ENCODE data around the gene INTS15.
"Not testable (repeated sequence)": the region's sequence is repeated elsewhere in the genome, so short reads cannot be mapped to it uniquely, and the experiment has no call there.

INTS15 gene

DNA sequence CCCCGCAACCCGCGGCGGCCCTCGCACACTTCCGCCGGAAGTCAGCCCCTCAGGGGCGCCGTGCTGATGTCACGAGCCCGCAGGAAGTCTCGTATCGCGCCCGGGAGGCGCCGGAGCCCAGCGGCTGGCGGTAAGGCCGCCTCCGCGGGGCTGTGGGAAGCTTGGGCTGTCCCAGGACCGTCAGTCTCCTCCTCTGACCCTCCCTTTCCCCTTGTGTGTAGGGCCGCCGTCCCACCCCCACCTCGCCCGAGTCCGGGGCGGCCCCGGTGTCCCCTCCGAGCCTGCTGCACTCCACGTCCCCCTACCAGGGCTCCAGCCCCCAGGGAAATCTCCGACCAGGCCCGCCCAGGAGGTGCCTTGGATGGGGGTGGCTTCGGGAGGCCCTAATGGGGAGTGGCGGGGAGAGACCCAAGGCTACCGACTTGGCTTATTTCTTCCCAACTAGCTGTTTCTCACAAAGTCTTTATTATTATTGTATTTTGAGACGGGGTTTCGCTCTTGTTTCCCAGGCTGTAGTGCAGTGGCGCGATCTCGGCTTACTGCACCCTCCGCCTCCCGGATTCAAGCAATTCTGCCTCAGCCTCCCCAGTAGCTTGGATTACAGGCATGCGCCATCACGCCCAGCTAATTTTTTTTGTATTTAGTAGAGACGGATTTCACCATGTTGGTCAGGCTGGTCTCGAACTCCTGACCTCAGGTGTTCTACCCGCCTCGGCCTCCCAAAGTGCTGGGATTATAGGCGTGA is 12.3 kb upstream of the INTS15 start, which contains the start of gene ZDHHC4:
Gene ZDHHC4 (plus strand): TSS at position 86 of the 745 bp plus-strand sequence. CDS start 3,108 bp downstream, outside the sequence.
- peak; percentile 92 for DNase-seq (ENCODE audit: low spot score)

DNA sequence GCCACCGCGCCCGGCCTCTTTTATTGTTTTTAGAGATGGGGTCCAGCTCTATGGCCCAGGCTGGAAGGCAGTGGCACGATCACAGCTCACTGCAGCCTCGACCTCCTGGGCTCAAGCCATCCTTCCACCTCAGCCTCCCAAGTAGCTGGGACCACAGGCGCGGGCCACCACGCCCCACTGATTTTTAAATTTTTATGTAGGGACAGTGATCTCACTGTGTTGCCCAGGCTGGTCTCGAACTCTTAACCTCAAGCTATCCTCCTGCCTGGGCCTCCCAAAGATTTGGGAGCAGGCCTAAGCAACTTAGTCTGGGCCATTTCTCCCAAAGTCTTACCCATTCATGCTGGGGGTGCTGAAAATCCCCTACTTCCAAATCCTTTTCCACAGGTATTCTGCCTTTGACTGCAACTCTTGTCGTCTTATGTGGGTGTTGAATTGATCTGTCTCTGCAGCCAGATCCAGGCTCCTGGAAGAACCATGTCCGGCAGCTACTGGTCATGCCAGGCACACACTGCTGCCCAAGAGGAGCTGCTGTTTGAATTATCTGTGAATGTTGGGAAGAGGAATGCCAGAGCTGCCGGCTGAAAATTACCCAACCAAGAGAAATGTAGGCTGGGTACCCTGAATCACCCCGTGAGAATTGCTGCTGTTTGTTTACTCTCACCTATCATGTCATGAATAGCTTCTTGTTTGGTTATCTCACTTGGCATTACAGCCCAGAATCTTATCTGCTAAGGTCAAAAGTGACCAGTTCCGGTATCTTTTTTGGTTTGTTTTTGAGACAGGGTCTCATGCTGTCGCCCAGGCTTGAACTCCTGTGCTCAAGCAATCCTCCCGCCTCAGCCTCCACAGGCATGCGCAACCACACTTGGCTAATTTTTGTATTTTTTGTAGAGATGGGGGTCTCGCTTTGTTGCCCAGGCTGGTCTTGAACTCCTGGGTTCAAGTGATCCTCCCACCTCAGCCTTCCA is 11.4 kb upstream of the INTS15 start:
- no peak for DNase-seq (ENCODE audit: low spot score)

DNA sequence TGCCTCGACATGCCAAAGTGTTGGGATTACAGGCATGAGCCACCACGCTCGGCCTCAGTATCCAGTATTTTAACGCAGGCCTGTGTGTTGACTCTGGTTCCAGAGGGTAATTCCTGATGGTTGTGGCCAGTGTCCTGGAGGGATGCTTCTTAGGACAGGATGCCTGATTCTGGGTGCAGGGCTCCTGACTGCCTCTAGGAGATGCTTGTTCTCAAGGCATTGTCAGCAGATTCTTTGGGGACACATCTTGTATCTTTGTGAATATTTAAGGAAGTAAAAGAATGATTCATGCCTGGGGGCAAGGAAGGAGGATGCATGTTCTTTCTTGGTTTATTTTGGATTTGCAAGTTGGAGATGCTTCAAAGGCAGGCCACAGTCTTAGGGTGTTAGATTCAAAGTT is 10.4 kb upstream of the INTS15 start:
- DNase-seq (ENCODE audit: low spot score): peak; percentile 61

DNA sequence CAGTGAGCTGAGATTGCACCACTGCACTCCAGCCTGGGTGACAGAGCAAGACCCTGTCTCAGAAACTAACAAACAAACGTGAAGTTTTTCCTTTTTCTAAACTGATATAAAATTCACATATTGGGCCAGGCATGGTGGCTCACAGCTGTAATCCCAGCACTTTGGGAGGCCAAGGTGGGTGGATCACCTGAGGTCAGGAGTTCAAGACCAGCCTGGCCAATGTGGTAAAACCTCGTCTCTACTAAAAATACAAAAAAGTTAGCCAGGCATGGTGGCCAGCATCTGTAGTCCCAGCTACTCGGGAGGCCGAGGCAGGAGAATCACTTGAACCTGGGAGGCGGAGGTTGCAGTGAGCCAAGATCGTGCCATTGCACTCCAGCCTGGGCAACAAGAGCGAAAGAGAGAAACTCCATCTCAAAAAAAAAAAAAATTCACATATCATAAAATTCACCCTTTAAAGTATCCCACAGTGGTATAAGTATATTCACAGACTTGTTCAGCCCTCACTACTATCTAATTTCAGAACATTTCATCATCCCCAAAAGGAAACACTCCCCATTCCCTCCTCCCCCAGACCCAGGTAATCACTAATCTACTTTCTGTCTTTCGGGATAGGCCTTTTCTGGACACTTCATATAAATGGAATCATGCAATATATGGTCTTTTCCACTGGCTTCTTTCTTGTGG is 3.9 kb upstream of the INTS15 start:
- not testable (repeated sequence) for DNase-seq (ENCODE audit: low spot score)

DNA sequence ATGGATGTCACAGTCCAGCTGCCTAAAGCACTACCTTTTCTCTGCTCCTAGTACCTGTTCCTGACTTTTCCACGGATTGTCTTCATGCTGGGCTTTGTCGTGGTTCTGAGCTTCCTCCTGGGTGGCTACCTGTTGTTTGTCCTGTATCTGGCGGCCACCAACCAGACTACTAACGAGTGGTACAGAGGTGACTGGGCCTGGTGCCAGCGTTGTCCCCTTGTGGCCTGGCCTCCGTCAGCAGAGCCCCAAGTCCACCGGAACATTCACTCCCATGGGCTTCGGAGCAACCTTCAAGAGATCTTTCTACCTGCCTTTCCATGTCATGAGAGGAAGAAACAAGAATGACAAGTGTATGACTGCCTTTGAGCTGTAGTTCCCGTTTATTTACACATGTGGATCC is 1.3 kb upstream of the INTS15 start:
- DNase-seq (ENCODE audit: low spot score): no peak

DNA sequence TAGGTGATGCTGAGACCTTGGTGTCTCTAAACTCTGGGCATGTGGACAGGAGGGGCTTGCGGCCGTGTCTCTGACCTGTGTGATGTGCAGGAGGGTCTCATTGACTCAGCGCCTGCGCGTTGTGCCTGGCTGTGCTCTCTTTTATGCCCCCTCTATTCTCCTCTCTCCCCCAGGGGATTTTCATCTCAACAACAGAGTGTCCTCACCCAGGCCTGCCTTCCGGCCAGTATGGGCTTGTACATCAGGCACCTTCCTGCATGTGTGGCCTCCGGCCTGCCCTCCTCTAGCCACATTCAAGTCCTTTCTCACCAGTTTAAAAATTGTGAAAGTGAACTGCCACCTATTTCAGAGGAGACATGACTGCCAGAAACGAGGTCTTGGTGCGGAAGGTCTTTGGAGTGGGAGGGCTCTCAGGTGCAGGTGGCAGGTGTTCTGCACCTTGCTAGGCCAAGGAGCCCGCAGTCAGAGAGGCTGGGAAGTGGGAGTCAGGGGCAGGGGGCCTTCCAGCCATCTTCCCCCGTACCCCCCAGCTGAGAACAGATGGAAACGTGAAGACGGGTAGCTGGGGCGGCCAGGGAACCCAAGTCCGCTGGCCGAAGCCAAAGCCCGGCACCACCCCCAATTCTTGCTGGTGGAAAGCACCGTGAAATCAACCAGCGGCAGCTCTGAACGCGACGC is 531 bp upstream of the INTS15 start:
- DNase-seq (ENCODE audit: low spot score): no peak

DNA sequence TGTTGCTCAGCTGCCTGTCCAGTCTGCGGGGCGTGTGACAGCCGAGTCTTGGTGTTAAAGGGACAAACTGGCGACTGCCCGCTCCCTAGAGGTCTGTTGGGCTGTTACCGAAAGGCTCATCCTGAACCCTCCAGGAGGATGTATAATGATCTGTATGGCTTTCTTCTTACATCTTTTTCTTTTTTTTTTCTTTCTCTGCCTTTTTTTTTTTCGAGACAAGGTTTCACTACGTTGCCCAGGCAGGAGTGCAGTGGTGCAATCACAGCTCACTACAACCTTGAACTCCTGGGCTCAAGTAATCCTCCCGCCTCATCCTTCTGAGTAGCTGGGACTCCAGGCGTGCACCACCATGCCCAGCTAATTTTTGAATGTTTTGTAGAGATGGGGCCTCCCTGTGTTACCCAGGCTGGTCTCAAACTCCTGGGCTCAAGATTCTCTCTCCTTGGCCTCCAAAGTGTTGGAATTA is 857 bp downstream of the INTS15 start:
- DNase-seq (ENCODE audit: low spot score): no peak

DNA sequence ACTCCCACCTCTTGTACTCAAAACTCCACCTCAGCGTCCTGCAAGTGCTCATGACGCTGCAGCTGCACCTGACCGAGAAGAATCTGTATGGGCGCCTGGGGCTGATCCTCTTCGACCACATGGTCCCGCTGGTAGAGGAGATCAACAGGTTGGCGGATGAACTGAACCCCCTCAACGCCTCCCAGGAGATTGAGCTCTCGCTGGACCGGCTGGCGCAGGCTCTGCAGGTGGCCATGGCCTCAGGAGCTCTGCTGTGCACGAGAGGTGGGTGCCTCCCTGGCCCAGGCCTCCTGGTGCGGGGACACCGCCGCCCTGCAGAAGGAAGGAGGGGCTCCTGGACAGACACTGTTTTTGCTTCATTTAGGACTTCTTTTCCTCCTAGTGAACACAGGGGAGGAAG is 10.3 kb downstream of the INTS15 start:
- DNase-seq (ENCODE audit: low spot score): no peak

DNA sequence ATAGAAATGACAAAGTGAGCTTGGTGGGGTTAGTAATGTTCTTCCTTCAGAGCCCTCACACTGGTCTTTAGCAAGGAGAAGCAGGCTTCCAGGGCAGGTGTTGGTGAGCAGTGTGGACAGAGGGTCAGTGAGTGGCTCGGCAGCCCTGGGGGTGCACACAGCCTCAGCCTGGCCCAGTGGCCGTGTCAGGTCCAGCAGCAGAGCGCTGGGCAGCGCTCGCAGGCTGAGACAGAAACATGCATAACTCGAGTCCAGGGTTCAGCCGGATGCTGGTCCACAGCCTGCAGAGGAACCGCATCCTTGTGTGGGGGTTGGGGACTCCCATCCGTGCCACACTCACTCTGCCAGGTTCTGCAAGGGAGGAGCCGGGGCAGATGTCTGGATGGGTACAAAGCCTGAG is 14.6 kb downstream of the INTS15 start:
- no peak for DNase-seq (ENCODE audit: low spot score)

DNA sequence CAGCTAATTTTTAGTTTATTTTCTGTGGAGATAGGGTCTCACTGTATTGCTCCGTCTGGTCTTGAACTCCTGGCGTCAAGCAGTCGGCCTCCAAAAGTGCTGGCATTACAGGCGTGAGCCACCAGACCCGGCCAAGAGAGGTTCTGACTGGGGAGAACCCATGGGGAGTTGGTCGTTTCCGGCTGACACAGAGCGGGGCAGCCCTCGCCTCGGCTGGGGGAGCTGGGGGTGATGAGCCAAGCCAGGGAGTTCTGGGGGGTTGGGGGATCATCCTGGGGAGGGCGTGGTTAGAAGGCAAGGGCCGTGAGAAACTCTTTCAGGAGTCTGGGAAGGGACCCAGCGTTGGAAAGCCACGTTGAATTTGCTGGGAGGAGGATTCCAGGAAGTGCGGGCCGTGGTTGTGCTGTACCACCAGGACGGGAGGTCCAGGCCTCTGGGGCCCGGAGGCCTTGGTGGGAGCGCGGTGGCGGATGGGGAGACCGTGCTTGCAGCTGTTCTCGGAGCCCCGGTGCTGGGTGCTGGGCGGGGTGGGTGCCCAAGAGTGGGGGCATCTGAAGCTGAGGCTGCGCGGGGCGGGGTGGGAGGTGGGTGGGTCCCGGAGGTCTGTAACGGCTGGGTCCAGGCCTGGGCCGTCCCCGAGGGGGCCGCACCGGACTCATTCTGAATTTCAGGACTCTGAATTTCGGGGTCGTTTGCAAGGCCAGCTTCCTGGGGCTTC is 17.2 kb downstream of the INTS15 start:
- no peak for DNase-seq (ENCODE audit: low spot score)

DNA sequence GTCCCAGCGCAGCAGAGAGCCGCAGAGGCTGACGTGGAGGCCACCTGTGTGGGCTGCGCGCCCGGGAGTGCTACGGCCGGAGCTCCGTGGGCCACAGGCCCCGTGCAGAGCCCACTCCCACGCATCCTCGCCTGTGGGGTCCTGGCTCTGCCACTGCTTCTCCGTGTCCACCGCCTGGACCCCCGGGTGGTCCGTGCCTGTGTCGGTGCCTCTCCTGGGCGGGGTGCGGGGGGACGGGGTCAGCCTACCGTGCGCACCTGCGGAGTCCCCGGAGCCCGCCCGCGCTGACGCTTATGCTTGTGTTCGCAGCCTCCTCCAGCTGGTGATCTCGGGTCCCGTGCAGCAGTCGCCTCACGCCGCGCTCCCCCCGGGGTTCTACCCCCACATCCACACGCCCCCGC is 17.8 kb downstream of the INTS15 start:
- no peak for DNase-seq (ENCODE audit: low spot score)

DNA sequence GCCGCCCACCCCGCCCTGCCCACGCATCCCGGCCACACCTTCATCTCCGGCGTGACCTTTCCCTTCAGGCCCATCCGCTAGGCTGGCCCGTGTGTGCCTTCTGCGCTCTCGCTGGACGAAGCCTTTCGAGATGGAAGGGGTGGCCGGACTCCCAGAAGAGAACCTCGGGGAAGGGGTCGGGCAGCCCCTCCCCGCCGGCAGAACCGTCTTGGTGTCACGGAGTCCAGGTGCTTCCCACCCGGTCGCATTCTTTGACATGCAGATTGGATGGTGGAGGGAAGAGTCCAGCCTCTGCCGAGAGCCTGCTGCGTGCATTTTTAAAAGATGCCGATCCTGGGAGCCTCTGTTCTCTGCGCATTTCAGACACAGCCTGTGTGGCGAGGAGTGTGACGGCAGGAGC is 18.3 kb downstream of the INTS15 start:
- DNase-seq (ENCODE audit: low spot score): no peak

DNA sequence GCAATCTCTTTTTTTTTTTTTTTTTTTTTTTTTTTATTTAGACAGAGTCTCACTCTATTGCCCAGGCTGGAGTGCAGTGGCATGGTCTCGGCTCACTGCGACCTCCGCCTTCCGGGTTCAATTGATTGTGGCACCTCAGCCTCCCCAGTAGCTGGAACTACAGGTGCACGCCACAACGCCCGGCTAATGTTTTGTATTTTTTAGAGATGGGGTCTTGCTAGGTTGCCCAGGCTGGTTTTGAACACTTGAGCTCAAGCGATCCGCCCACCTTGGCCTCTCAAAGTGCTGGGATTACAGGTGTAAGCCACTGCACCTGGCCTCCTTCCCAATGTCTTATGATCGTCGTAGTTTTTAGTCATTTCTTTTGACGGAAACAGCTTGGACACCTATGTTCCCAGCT is 19.0 kb downstream of the INTS15 start:
- DNase-seq (ENCODE audit: low spot score): no peak

DNA sequence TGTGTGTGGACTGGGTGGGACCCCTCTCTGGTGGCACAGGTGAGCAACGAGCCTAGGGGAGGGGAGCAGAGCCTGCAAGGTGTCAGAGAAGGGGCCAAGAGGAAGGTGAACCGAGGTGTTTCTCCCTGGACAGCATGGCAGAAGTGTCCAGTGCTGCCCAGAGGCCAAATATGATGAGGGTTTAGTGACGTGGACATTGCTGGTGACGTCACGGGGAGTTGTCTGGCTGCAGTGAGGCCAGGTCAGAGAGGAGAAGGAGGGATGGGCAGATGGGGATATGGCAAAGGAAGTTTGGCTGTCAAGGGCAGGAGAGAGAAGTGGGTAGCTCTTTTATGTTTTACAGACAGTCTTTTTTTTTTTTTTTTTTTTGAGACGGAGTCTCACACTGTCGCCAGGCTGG is 23.0 kb downstream of the INTS15 start:
- DNase-seq (ENCODE audit: low spot score): no peak

DNA sequence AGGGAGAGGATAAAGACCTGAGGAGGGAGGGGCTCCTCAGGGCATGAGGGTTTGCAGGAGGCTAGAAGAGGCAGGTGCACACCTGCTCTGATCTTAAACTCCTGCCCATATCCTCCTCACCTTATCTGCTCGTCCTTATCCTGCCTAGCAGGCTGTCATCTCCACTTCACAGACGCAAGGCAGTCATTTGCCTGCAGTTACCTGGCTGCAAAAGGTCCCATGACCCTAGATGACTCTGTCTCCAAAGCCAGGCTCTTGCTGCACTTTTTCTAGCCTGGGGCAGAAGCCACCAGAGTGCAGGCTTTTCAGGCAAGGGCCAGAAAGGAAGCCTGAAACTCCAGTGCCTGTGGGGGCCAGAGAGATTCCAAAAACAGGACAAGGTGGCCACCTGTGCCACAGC is 23.9 kb downstream of the INTS15 start:
- no peak for DNase-seq (ENCODE audit: low spot score)

DNA sequence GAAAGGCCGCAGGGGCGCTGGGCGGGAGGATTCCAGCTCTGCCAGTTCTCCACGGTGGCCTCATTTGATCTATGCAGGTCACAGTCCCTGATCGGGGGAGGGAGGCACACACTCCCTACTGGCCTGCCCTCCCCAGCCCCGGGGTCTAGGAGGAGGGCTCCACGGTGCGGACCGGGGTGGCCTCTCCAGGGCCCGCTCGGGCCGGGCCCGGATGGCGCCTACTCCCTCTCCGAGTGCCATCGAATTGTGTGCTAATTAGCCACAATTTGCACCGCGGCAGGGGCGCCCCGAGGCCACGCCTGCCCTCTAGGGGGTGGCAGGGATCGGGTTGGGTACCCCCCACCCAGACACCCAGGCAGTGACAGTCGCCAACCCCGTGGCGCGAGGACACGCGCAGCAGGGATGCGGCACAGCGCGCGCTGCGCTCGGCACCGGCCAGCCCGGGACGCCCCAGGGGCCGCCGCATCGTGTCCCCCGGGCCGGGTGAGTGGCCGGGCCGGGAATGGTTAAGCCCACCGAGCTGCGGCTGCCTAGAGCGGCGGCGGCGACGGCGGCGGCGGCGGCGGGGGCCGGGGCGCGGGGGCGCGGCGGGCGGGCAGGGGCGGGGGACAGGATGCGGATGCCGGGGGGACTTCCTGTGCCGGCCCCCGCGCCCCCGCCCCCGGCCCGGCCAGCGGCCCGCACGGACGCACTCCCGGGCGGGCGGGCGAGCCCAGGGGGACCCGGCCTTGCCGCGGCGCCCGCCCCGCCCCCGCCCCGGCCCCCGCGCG is 25.3 kb downstream of the INTS15 start, which contains the start of gene ZNF853:
Gene ZNF853 (plus strand): TSS at position 658 of the 770 bp plus-strand sequence. CDS start 565 bp downstream, outside the sequence.
- DNase-seq (ENCODE audit: low spot score): no peak

DNA sequence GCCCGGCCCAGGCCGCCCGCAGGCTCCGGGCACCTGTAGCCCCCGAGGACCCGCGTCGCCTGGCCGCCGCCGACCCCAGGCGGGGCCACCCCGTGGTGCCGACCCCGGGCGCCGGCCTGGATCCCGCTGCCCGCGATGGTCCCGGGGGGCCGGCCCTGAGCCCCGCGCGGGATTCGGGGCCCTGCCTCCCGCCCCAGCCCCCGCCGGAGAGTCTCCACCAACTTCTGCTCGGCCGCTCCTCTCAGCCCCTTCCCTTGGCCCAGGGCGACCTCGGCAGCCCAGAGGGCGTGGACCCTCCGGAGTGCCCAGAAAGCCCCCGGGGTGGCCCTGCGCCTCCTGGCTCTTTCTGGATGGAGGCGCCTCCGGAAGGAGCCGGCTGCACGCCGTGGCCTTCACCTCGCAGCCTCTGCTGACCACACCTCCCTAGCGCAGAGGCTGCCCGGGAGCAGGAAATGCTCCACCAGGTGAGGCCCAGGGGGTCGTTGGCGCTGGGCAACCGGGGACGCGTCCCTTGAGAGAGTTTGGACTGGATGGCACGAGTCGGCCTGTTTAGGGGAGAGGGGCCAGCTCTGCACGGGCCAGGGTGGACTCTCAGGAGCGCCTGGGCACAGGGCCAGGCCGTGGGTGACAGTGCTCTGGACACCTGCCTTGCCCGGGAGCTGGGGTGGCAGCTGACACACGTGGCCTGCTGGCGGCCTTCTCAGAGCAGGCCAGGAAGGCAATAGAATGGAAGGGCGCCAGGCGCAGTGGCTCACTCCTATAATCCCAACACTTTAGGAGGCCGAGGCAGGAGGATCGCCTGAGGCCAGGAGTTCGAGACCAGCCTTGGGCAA is 26.1 kb downstream of the INTS15 start:
- DNase-seq (ENCODE audit: low spot score): no peak

DNA sequence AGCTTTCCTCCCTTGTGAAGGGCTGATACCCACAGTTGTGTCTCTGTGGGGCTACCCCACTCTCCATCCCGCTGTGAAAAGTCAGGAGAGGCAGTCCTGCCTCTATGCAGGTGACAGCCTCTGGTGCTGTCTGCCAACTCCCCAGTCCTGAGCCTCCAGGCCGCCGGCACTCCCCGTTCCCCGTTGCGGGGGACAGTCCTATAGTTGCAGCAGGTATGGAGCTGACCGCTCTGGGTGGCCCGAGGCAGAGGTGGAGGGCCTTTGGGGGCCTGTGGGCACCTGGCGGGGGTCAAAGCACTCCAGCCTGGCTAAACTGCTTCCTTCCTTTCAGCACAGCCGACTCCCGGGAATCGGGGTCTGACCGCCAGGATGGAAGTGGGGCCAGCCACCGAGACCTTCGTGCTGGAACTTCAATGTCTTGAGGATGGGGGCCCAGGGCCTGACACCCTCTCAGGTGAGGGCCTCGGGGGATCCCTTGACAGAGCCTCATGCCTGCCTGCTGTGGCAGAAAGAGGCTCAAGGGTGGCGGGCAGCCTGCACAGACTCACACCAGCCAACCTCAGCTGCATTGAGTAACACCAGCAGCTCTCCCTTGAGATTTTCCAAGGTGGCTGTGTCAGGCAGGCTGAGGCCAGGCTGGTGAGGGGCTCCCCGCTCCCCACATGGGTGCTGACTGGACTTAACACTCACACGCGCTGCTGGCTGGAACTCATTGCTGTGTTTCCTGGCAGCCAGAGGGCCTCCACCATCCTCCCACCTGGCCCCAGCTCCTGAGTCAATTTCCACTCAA is 27.2 kb downstream of the INTS15 start:
- no peak for DNase-seq (ENCODE audit: low spot score)

Data from kidney capillary endothelial cell (primary cell).